Stimulated activated CD4-positive, alpha-beta T cell treated with anti-CD3 and anti-CD28 coated beads, Interleukin-1b, Interleukin-23, amount 100 ng/mL, for 48 hours (primary cell): ENCODE measurements around the gene PLET1.
"Not testable (repeated sequence)": the region's sequence is repeated elsewhere in the genome, so short reads cannot be mapped to it uniquely, and the experiment has no call there.

Experiments
- DNase-seq: peaks from one replicate; pipeline ENCODE4 v3.0.0-alpha.2; 2020

PLET1 gene

GRCh38 chr11:112200252-112200651 lies 60.4 kb downstream of the PLET1 start:
- no peak for DNase-seq

GRCh38 chr11:112199101-112199500 lies 61.6 kb downstream of the PLET1 start:
- DNase-seq, result not testable (repeated sequence)
